HG03354 (cell line): Measurements from ENCODE around the gene LAMA5.

Experiments
- ATAC-seq: cut with Tn5 transposase; IDR thresholded peaks from one replicate; pipeline ENCODE4 v1.9.1; 2021; ENCODE audit warnings: mild to moderate bottlenecking; ENCODE audit not compliant: unreplicated experiment, poor library complexity, severe bottlenecking

Gene LAMA5

GRCh38 chr20:62333820-62334595 is 33.1 kb downstream of the LAMA5 start:
- ATAC-seq = no peak

GRCh38 chr20:62332989-62333819 is 33.9 kb downstream of the LAMA5 start:
- ATAC-seq = no peak

GRCh38 chr20:62332421-62332820 is 34.7 kb downstream of the LAMA5 start:
- ATAC-seq = no peak

- ATAC-seq = no peak
Measured at GRCh38 chr20:62331347-62331746, 35.8 kb downstream of the LAMA5 start.

GRCh38 chr20:62330576-62331317 is 36.4 kb downstream of the LAMA5 start:
- ATAC-seq = no peak

- ATAC-seq = no peak
Measured at GRCh38 chr20:62329389-62330377, 37.4 kb downstream of the LAMA5 start.

GRCh38 chr20:62328684-62329388 is 38.3 kb downstream of the LAMA5 start:
- no peak for ATAC-seq

- ATAC-seq = no peak
Measured at GRCh38 chr20:62327726-62328495, 39.2 kb downstream of the LAMA5 start.

- no peak for ATAC-seq
Measured at GRCh38 chr20:62326959-62327725, 40.0 kb downstream of the LAMA5 start.

- ATAC-seq = no peak
Measured at GRCh38 chr20:62326559-62326958, 40.6 kb downstream of the LAMA5 start.

- ATAC-seq = no peak
Measured at GRCh38 chr20:62325172-62325905, 41.8 kb downstream of the LAMA5 start.

GRCh38 chr20:62323980-62324906 is 42.9 kb downstream of the LAMA5 start:
- ATAC-seq = no peak

GRCh38 chr20:62323146-62323979 is 43.7 kb downstream of the LAMA5 start:
- no peak for ATAC-seq

GRCh38 chr20:62322492-62323041 is 44.5 kb downstream of the LAMA5 start:
- ATAC-seq = no peak
